H9 (cell line): Measurements from ENCODE around the gene GBP6. TPM values are rescaled to one million over a fixed set of nuclear protein-coding genes. Genes with fewer than 3 reads are reported as not detected.

Experiments
- DNase-seq: peaks from one replicate; pipeline ENCODE4 v3.0.0-alpha.2; 2017
- H2AFZ ChIP-seq: one replicate; pipeline ENCODE4 v1.6.1; 2013; ENCODE audit warnings: mild to moderate bottlenecking, low read length, control low read depth, moderate library complexity
- H2AK5ac ChIP-seq: 2 replicates; pipeline ENCODE4 v1.6.1; 2013; ENCODE audit warnings: low read length, control low read depth, mixed read lengths; ENCODE audit not compliant: insufficient read length
- H2BK120ac ChIP-seq: one replicate; pipeline ENCODE4 v1.6.1; 2013; ENCODE audit warnings: low read depth, mild to moderate bottlenecking, low read length, control low read depth, inconsistent platforms; ENCODE audit not compliant: poor library complexity, severe bottlenecking
- H2BK12ac ChIP-seq: 2 replicates; pipeline ENCODE4 v1.6.1; 2013; ENCODE audit warnings: low read length, control low read depth, mixed read lengths, low read depth; ENCODE audit not compliant: insufficient read length
- H2BK15ac ChIP-seq: 2 replicates; pipeline ENCODE4 v1.6.1; 2013; ENCODE audit warnings: low read depth, low read length, control low read depth
- H2BK20ac ChIP-seq: one replicate; pipeline ENCODE4 v1.6.1; 2013; ENCODE audit warnings: low read depth, mild to moderate bottlenecking, low read length, control low read depth, inconsistent platforms; ENCODE audit not compliant: poor library complexity, severe bottlenecking
- H2BK5ac ChIP-seq: 2 replicates; pipeline ENCODE4 v1.6.1; 2013; ENCODE audit warnings: low read length, control low read depth, mixed read lengths; ENCODE audit not compliant: insufficient read length
- H3K14ac ChIP-seq: 2 replicates; pipeline ENCODE4 v1.6.1; 2013; ENCODE audit warnings: low read length, control low read depth; ENCODE audit not compliant: insufficient read depth
- H3K18ac ChIP-seq: 2 replicates; pipeline ENCODE4 v1.6.1; 2013; ENCODE audit warnings: low read depth, mild to moderate bottlenecking, mixed read lengths, low read length, control low read depth; ENCODE audit not compliant: insufficient read length
- H3K23ac ChIP-seq: 2 replicates; pipeline ENCODE4 v1.6.1; 2013; ENCODE audit warnings: low read length, control low read depth, mixed read lengths, low read depth; ENCODE audit not compliant: insufficient read length
- H3K23me2 ChIP-seq: 2 replicates; pipeline ENCODE4 v1.6.1; 2013; ENCODE audit warnings: low read depth, mild to moderate bottlenecking, mixed read lengths, low read length, control low read depth; ENCODE audit not compliant: insufficient read length, poor library complexity, severe bottlenecking
- H3K27ac ChIP-seq: 2 replicates; pipeline ENCODE4 v1.5.1; 2013; ENCODE audit warnings: low read length, control low read depth, mixed read lengths, low read depth; ENCODE audit not compliant: insufficient read length
- H3K27me3 ChIP-seq: 2 replicates; pipeline ENCODE4 v1.6.1; 2013; ENCODE audit warnings: low read length, control low read depth, inconsistent platforms; ENCODE audit not compliant: insufficient read depth
- H3K4ac ChIP-seq: 2 replicates; pipeline ENCODE4 v1.6.1; 2013; ENCODE audit warnings: low read depth, mild to moderate bottlenecking, control low read depth, inconsistent platforms, low read length, moderate library complexity
- H3K4me1 ChIP-seq: 2 replicates; pipeline ENCODE4 v1.6.1; 2013; ENCODE audit warnings: low read length, control low read depth, inconsistent platforms; ENCODE audit not compliant: insufficient read depth
- H3K4me2 ChIP-seq: 2 replicates; pipeline ENCODE4 v1.6.1; 2013; ENCODE audit warnings: low read length, control low read depth, mixed read lengths; ENCODE audit not compliant: insufficient read length, insufficient read depth
- H3K56ac ChIP-seq: 2 replicates; pipeline ENCODE4 v1.6.1; 2013; ENCODE audit warnings: low read depth, mild to moderate bottlenecking, mixed read lengths, low read length, control low read depth; ENCODE audit not compliant: insufficient read length
- H3K79me1 ChIP-seq: 2 replicates; pipeline ENCODE4 v1.6.1; 2013; ENCODE audit warnings: low read depth, mild to moderate bottlenecking, moderate library complexity, low read length, control low read depth, inconsistent platforms; ENCODE audit not compliant: insufficient read depth, poor library complexity, severe bottlenecking
- H3K79me2 ChIP-seq: 2 replicates; pipeline ENCODE4 v1.6.1; 2013; ENCODE audit warnings: low read length, control low read depth, inconsistent platforms; ENCODE audit not compliant: insufficient read depth
- H3K9ac ChIP-seq: 2 replicates; pipeline ENCODE4 v1.6.1; 2013; ENCODE audit warnings: low read length, control low read depth, mixed read lengths; ENCODE audit not compliant: insufficient read length; ENCODE audit errors: extremely low read depth
- H3K9me3 ChIP-seq: one replicate; pipeline ENCODE4 v1.6.1; 2013; ENCODE audit warnings: low read depth, low read length, inconsistent platforms; ENCODE audit not compliant: control insufficient read depth
- H3T11ph ChIP-seq: one replicate; pipeline ENCODE4 v1.6.1; 2013; ENCODE audit warnings: mild to moderate bottlenecking, low read length, control low read depth, inconsistent platforms
- H4K20me1 ChIP-seq: one replicate; pipeline ENCODE4 v1.6.1; 2013; ENCODE audit not compliant: control insufficient read depth, insufficient read length, insufficient read depth
- H4K5ac ChIP-seq: 2 replicates; pipeline ENCODE4 v1.6.1; 2013; ENCODE audit warnings: low read depth, mild to moderate bottlenecking, mixed read lengths, low read length, control low read depth; ENCODE audit not compliant: insufficient read length
- H4K8ac ChIP-seq: replicated peaks from 2 replicates; pipeline ENCODE4 v1.6.1; 2013; ENCODE audit warnings: low read length, control low read depth, mixed read lengths, low read depth; ENCODE audit not compliant: insufficient read length
- H4K91ac ChIP-seq: 2 replicates; pipeline ENCODE4 v1.6.1; 2013; ENCODE audit warnings: low read depth, mild to moderate bottlenecking, moderate library complexity, mixed read lengths, low read length, control low read depth; ENCODE audit not compliant: insufficient read length
- H3K27ac Mint-ChIP-seq, 3 experiments: 2 replicates in 2 of 3; 3 replicates in 1 of 3; pipeline ENCODE4 v1.8.0; 2020 to 2021; ENCODE audit warnings: mixed read lengths in 3 of 3, mild to moderate bottlenecking in 1 of 3, moderate library complexity in 1 of 3
- H3K27me3 Mint-ChIP-seq: 2 replicates; pipeline ENCODE4 v1.8.0; 2021; ENCODE audit warnings: low read depth, mild to moderate bottlenecking, moderate library complexity, mixed read lengths
- H3K36me3 Mint-ChIP-seq, 3 experiments: 2 replicates in 2 of 3; 3 replicates in 1 of 3; pipeline ENCODE4 v1.8.0; 2020 to 2021; ENCODE audit warnings: low read depth in 3 of 3, mixed read lengths in 3 of 3; ENCODE audit not compliant: insufficient read depth in 1 of 3
- H3K4me1 Mint-ChIP-seq, 2 experiments: 2 replicates each; pipeline ENCODE4 v1.8.0; 2020; ENCODE audit warnings: mixed read lengths in 2 of 2
- H3K4me3 Mint-ChIP-seq, 2 experiments: 2 replicates in 1 of 2; 3 replicates in 1 of 2; pipeline ENCODE4 v1.8.0; 2020 to 2021; ENCODE audit warnings: mild to moderate bottlenecking in 2 of 2, mixed read lengths in 2 of 2, moderate library complexity in 1 of 2
- H3K9me3 Mint-ChIP-seq, 2 experiments: 2 replicates in 1 of 2; 3 replicates in 1 of 2; pipeline ENCODE4 v1.8.0; 2020; ENCODE audit warnings: mild to moderate bottlenecking in 2 of 2, mixed read lengths in 2 of 2, moderate library complexity in 1 of 2
- CTCF ChIP-seq: fragments of 200-600 bp; sonication (generic); conservative IDR thresholded peaks from 3 replicates; pipeline ENCODE4 v1.8.0; 2021; ENCODE audit warnings: antibody characterized with exemption, mild to moderate bottlenecking
- WGBS: extraction: QIAGEN DNeasy Blood & Tissue Kit; methylation state at CpG from one replicate; pipeline ENCODE4 v1.1.7; 2013; ENCODE audit warnings: missing lambda C conversion rate, low lambda C conversion rate, mixed read lengths; ENCODE audit not compliant: insufficient read length; ENCODE audit errors: extremely low coverage; 5-methylcytosine and 5-hydroxymethylcytosine counted together
- total RNA-seq: library from RNA; stranded (reverse); gene quantifications from 2 replicates; pipeline ENCODE4 v1.2.1, GENCODE V29; 2021

Gene GBP6
- total RNA-seq, 1 experiment from 2014 or later, result not detected

DNA sequence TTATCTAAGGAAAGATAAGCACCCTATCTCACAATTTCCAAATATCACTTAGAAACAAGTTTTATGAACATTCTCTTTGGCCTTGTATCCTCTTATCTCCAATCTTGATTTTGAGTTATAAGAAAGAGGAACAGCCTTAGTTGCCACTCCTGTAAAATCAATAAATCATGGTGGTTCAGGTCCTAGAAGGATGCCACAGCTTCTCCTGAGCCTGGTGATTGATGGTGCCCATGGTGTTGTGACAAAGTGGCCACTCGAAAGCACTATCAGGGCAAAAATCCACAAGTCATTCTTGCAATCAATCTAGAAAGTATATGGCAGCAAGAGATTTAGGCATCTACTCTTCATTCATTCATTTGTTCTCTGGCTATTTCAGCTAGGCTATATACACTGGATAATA is 27.8 kb downstream of the GBP6 start:
- H3K79me2 ChIP-seq, result no peaks in the 10 kb centered on the region

More for the DNA sequence above, 27.8 kb downstream of the GBP6 start:
- no peaks in the 10 kb centered on the region for H3K79me1 ChIP-seq
- H3K23me2 ChIP-seq, result no peaks in the 10 kb centered on the region
- H3K27me3 Mint-ChIP-seq, result no peaks in the 10 kb centered on the region
- H2BK5ac ChIP-seq, result no peak overlapping the region
- H4K5ac ChIP-seq, result no peak overlapping the region
- H3K14ac ChIP-seq, result no peak overlapping the region
- no peak overlapping the region for H2AFZ ChIP-seq
- H3T11ph ChIP-seq, result no peak overlapping the region
- no peaks in the 10 kb centered on the region for H3K9me3 ChIP-seq
- H4K91ac ChIP-seq, result no peak overlapping the region
- no peak overlapping the region for H3K23ac ChIP-seq
- no peaks in the 10 kb centered on the region for H3K36me3 Mint-ChIP-seq
- H2BK15ac ChIP-seq, result no peak overlapping the region
- no peaks in the 10 kb centered on the region for H3K4me1 Mint-ChIP-seq
- H3K4me2 ChIP-seq, result no peak overlapping the region
- DNase-seq, result no peak
- H3K27ac ChIP-seq, result no peak overlapping the region
- no peak overlapping the region for H2BK120ac ChIP-seq
- H2BK20ac ChIP-seq, result no peak overlapping the region
- TF ChIP-seq CTCF, result no peak
- no peaks in the 10 kb centered on the region for H3K4me1 ChIP-seq
- H2AK5ac ChIP-seq, result no peak overlapping the region
- no peak overlapping the region for H3K18ac ChIP-seq
- peaks cover 0 to 3% of the 10 kb centered on the region in 2 experiments; a peak in 3 of 5 replicates for H3K9me3 Mint-ChIP-seq
- no peak overlapping the region for H3K27ac Mint-ChIP-seq
- no peak overlapping the region for H3K9ac ChIP-seq
- no peak overlapping the region for H3K4me3 Mint-ChIP-seq
- H3K27me3 ChIP-seq, result no peaks in the 10 kb centered on the region
- no CpG with 5 or more reads among the region's 1 CpG for WGBS
- H4K8ac ChIP-seq, result no peak overlapping the region
- H3K56ac ChIP-seq, result no peak overlapping the region
- H4K20me1 ChIP-seq, result no peaks in the 10 kb centered on the region
- no peak overlapping the region for H3K4ac ChIP-seq
- no peak overlapping the region for H2BK12ac ChIP-seq
